GM20000 (cell line): Measurements from ENCODE around the gene GNB2.

Experiments used
- DNase-seq: peaks from one replicate; pipeline ENCODE4 v3.0.0; 2012; ENCODE audit warnings: low spot score
- TF ChIP-seq, protein P1 (sequence below): IDR thresholded peaks from 2 replicates; pipeline ENCODE4 v1.5.1; 2012; ENCODE audit warnings: mild to moderate bottlenecking, control low read depth; ENCODE audit errors: extremely low read depth, missing control alignments

The GNB2 gene

DNA sequence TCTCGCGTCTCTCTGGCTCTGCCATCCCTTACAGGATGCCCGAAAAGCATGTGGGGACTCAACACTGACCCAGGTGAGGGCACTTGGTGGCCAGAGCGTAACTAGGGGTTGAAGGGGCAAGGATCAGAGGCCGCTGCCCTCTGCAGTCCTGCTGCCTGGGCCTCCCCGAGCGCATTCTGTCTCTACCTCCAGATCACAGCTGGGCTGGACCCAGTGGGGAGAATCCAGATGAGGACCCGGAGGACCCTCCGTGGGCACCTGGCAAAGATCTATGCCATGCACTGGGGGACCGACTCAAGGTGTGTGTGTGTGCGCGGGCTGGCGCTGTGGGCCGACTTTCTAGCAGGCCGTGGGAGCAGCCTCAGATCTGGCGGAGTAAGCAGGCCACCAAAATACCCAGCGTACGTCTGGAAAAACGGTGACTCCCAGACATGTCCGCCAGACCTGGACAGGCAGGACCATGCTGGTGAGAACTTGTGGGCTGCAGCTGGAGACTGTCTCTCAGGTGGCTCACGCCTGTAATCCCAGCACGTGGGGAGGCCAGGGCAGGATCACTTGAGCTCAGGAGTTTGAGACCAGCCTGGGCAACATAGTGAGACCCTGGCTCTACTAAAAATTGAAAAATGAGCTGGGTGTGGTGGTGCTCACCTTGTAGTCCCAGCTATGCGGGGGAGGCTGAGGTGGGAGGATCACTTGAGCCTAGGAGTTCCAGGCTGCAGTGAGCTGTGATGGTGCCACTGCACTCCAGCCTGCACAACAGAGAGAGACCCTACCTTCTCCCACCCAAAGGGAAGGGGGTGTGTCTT lies 3.2 kb downstream of the GNB2 start:
- no peak for DNase-seq
- TF ChIP-seq, protein P1, sequence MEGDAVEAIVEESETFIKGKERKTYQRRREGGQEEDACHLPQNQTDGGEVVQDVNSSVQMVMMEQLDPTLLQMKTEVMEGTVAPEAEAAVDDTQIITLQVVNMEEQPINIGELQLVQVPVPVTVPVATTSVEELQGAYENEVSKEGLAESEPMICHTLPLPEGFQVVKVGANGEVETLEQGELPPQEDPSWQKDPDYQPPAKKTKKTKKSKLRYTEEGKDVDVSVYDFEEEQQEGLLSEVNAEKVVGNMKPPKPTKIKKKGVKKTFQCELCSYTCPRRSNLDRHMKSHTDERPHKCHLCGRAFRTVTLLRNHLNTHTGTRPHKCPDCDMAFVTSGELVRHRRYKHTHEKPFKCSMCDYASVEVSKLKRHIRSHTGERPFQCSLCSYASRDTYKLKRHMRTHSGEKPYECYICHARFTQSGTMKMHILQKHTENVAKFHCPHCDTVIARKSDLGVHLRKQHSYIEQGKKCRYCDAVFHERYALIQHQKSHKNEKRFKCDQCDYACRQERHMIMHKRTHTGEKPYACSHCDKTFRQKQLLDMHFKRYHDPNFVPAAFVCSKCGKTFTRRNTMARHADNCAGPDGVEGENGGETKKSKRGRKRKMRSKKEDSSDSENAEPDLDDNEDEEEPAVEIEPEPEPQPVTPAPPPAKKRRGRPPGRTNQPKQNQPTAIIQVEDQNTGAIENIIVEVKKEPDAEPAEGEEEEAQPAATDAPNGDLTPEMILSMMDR, result no peak

DNA sequence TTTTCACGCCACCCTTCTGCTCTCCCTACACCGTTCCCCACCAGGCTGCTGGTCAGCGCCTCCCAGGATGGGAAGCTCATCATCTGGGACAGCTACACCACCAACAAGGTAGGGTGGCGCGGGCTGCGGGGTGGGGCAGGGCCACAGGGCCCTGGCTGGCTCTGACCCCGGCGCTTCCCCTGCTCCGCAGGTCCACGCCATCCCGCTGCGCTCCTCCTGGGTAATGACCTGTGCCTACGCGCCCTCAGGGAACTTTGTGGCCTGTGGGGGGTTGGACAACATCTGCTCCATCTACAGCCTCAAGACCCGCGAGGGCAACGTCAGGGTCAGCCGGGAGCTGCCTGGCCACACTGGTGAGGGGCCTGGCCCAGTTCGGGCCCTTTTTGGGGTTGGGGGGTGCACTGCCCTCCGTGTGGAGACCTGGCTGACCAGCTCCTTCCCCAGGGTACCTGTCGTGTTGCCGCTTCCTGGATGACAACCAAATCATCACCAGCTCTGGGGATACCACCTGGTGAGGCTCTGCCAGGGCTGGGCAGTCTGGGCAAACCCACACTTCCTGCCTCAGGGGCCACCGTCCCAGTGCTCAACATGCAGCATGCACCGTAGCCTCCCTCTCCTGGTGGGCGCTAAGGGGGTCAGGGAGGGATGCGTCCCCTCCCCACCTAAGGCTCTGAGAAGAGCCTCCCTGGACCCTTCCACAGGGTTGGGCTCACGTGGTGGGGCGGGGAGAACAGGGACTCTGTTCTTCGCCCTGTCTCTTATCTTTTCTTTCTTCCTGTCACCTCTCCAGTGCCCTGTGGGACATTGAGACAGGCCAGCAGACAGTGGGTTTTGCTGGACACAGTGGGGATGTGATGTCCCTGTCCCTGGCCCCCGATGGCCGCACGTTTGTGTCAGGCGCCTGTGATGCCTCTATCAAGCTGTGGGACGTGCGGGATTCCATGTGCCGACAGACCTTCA lies 4.0 kb downstream of the GNB2 start:
- peak; percentile 25 for DNase-seq
- TF ChIP-seq, protein P1, result no peak

DNA sequence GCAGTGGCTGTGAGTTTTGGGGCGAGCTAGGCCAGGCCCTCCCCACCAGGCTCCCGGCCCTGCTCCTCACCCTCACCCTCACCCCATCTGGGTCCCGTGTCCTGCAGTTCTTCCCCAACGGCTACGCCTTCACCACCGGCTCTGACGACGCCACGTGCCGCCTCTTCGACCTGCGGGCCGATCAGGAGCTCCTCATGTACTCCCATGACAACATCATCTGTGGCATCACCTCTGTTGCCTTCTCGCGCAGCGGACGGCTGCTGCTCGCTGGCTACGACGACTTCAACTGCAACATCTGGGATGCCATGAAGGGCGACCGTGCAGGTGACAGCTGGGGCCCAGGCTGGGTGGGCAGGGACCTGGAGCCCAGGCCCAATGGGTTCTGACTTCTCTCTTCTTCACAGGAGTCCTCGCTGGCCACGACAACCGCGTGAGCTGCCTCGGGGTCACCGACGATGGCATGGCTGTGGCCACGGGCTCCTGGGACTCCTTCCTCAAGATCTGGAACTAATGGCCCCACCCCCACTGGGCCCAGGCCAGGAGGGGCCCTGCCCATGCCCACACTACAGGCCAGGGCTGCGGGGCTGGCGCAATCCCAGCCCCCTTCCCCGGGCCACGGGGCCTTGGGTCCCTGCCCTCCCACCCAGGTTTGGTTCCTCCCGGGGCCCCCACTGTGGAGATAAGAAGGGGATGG lies 4.9 kb downstream of the GNB2 start:
- TF ChIP-seq, protein P1, result no peak
- peak; percentile 22 for DNase-seq

DNA sequence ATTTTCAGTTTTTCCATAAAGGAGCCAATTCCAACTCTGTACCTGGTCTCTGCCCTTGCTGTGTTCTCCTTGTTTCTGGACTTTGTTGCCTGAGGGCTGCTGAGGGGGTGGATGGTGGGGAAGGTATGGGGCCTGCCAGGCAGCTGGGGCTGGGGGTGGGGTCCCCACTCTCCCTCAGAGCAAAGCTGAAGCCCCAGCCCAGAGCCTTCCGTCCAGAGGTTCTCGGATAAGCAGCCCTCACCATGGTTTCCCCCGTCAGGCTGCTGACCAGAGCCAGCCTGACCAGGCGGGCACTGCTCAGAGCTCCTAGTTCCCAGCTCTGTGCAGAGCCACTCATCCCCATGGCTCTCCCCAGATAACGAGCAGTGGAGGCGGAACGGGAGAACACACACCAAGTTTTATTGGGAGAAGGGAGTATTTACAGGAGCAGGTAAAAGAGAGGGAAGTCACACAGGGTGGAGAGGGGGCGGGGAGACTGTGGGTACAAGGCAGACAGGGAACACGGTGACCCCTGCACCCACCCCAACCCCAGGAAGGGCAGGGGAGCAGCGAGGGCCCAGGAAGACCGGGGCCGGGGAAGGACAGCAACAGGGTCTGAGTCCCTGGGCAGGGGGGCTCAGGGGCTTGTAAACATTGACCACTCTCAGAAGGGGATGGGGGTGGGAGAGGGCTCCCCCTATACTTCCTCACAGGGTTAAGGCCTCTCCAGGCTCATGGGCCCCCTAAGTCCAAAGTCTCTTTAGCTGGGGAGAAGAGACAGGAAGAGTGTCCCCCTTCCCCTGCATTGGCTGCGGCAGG lies 5.8 kb downstream of the GNB2 start:
- peak; percentile 30 for DNase-seq
- TF ChIP-seq, protein P1, result no peak

DNA sequence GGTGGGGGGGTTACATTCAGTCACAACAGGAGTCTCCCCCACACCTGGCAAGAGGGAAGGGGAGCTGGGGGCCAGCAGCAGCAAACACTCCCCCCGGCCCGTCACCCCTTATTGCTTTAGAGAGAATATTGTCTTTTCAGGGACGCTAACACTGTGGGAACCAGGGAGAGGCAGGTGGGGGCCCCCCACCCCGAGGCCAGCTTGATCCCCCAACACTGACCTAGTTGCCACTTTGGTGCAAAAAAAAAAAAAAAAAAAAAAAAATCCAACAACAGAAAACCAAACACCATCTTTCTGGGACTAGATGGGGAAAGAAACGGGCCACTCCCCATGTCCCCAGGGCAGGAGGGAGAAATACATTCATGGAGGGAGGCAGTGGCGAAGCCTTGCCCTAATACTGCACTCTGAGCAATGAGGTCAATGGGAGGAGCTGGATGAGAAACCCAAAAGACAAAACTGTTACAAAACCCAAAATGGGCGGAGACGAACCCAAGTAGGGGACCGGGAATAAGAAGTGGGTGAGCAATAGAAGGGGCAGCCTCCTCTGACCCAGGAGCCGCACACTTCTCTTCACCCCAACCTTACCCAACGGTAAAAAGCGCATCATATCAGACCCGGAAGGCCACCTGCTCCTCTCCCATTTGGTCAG lies 6.5 kb downstream of the GNB2 start:
- DNase-seq, result peak; percentile 24

More for the DNA sequence above, 6.5 kb downstream of the GNB2 start:
- TF ChIP-seq, protein P1, result no peak
